Renal pelvis (tissue), 12 donors: ENCODE results near the gene TLCD1. TPM values are rescaled to one million over a fixed set of nuclear protein-coding genes. Genes with fewer than 3 reads are reported as not detected.

Experiments
- DNase-seq: peaks from one replicate; pipeline ENCODE4 v3.0.0-alpha.2; 2013
- long read RNA-seq, 16 experiments: transcript quantifications; one replicate each; lab custom pipeline, GENCODE V29; 2026
- polyA plus RNA-seq, 3 donors: library from polyadenylated mRNA; unstranded; fragments of 120-200 nt; gene quantifications; one replicate each; pipeline ENCODE4 v1.2.1, GENCODE V29; 2013; ENCODE audit not compliant: insufficient read length in 3 of 3

Gene TLCD1
- polyA plus RNA-seq: 10 to 100 TPM; 16.6 to 19.8 (median 18.5) TPM
- long read RNA-seq, donor 1, partial matches to known transcripts: 0 of 4 reads
- long read RNA-seq, donor 1, other reads (novel, unspliced or antisense): 0 of 4 reads
- long read RNA-seq, donor 2, transcript TLCD1-201 (4 exons, 1,017 nt): major isoform, 8 of 9 reads
- long read RNA-seq, donor 2, partial matches to known transcripts: 0 of 9 reads
- long read RNA-seq, donor 2, other reads (novel, unspliced or antisense): 0 of 9 reads
- long read RNA-seq, donor 3, transcript TLCD1-201 (4 exons, 1,017 nt): major isoform, 6 of 10 reads
- long read RNA-seq, donor 3, partial matches to known transcripts: 0 of 10 reads
- long read RNA-seq, donor 3, other reads (novel, unspliced or antisense): 0 of 10 reads
- long read RNA-seq, donor 4, transcript TLCD1-201 (4 exons, 1,017 nt): major isoform, 6 of 7 reads
- long read RNA-seq, donor 4, partial matches to known transcripts: 0 of 7 reads
- long read RNA-seq, donor 4, other reads (novel, unspliced or antisense): 0 of 7 reads
- long read RNA-seq, donor 5, partial matches to known transcripts: 0 of 1 reads
- long read RNA-seq, donor 5, other reads (novel, unspliced or antisense): 0 of 1 reads
- long read RNA-seq, donor 6, partial matches to known transcripts: 0 of 5 reads
- long read RNA-seq, donor 6, other reads (novel, unspliced or antisense): 0 of 5 reads
- long read RNA-seq, donor 7, partial matches to known transcripts: 0 of 5 reads
- long read RNA-seq, donor 7, other reads (novel, unspliced or antisense): 0 of 5 reads
- long read RNA-seq, donor 8, partial matches to known transcripts: 0 of 1 reads
- long read RNA-seq, donor 8, other reads (novel, unspliced or antisense): 0 of 1 reads
- long read RNA-seq, donor 9, transcript TLCD1-201 (4 exons, 1,017 nt): major isoform, 12 of 22 reads
- long read RNA-seq, donor 9, partial matches to known transcripts: 7 of 22 reads
- long read RNA-seq, donor 9, other reads (novel, unspliced or antisense): 0 of 22 reads
- long read RNA-seq, donor 10, transcript TLCD1-201 (4 exons, 1,017 nt): major isoform, 6 of 8 reads
- long read RNA-seq, donor 10, partial matches to known transcripts: 0 of 8 reads
- long read RNA-seq, donor 10, other reads (novel, unspliced or antisense): 0 of 8 reads
- long read RNA-seq, donor 11, partial matches to known transcripts: 0 of 3 reads
- long read RNA-seq, donor 11, other reads (novel, unspliced or antisense): 0 of 3 reads
- long read RNA-seq, donor 12, transcript TLCD1-201 (4 exons, 1,017 nt): major isoform, 6 of 11 reads
- long read RNA-seq, donor 12, partial matches to known transcripts: 0 of 11 reads
- long read RNA-seq, donor 12, other reads (novel, unspliced or antisense): 0 of 11 reads
- long read RNA-seq, donor 13, partial matches to known transcripts: 0 of 3 reads
- long read RNA-seq, donor 13, other reads (novel, unspliced or antisense): 0 of 3 reads
- long read RNA-seq, donor 14: 0 reads
- long read RNA-seq, donor 15: 0 reads
- long read RNA-seq, donor 16, transcript TLCD1-201 (4 exons, 1,017 nt): major isoform, 7 of 7 reads
- long read RNA-seq, donor 16, partial matches to known transcripts: 0 of 7 reads
- long read RNA-seq, donor 16, other reads (novel, unspliced or antisense): 0 of 7 reads

- DNase-seq: peak; percentile 63
These were observed at the start of gene TLCD1 for GRCh38 chr17:28726226-28726626. TSS of gene TLCD1 (minus strand) at chr17:28726233. CDS start at chr17:28726097, 136 bp downstream.

- no peak for DNase-seq
These were observed 48.2 kb upstream of the TLCD1 start for GRCh38 chr17:28774206-28774605.

- DNase-seq: no peak
These were observed 47.7 kb upstream of the TLCD1 start for GRCh38 chr17:28773736-28774135.

- no peak for DNase-seq
These were observed 39.0 kb upstream of the TLCD1 start for GRCh38 chr17:28765038-28765437.

- peak; percentile 59 for DNase-seq
These were observed 37.8 kb upstream of the TLCD1 start for GRCh38 chr17:28763804-28764266.

- DNase-seq: no peak
These were observed 37.2 kb upstream of the TLCD1 start for GRCh38 chr17:28763137-28763799.

GRCh38 chr17:28760601-28761562 is 34.8 kb upstream of the TLCD1 start:
- DNase-seq: no peak

GRCh38 chr17:28759256-28759865 is 33.3 kb upstream of the TLCD1 start:
- no peak for DNase-seq

- no peak for DNase-seq
These were observed 32.5 kb upstream of the TLCD1 start for GRCh38 chr17:28758411-28759121.

GRCh38 chr17:28756049-28756804 is 30.2 kb upstream of the TLCD1 start:
- DNase-seq: no peak

GRCh38 chr17:28755486-28755885 is 29.5 kb upstream of the TLCD1 start:
- no peak for DNase-seq

- no peak for DNase-seq
These were observed 25.8 kb upstream of the TLCD1 start for GRCh38 chr17:28751600-28752366.

GRCh38 chr17:28750178-28751047 is 24.4 kb upstream of the TLCD1 start:
- peak; percentile 92 for DNase-seq

GRCh38 chr17:28749516-28750177 is 23.6 kb upstream of the TLCD1 start:
- DNase-seq: no peak
